GM15510 (cell line): Measurements from ENCODE around the gene GEMIN8.

ENCODE experiments used
- POLR2A ChIP-seq: IDR thresholded peaks from 3 replicates; pipeline ENCODE4 v1.6.1; 2011; ENCODE audit warnings: borderline replicate concordance; ENCODE audit not compliant: insufficient read length; ENCODE audit errors: extremely low read depth

The GEMIN8 gene

GRCh38 chrX:14029039-14029424, 660 bp downstream of the GEMIN8 start:
- TF ChIP-seq POLR2A, result no peak

GRCh38 chrX:14028473-14028872, 1.2 kb downstream of the GEMIN8 start:
- no peak for TF ChIP-seq POLR2A

GRCh38 chrX:14027511-14028019, 2.1 kb downstream of the GEMIN8 start:
- no peak for TF ChIP-seq POLR2A

GRCh38 chrX:14027036-14027435, 2.7 kb downstream of the GEMIN8 start:
- TF ChIP-seq POLR2A, result no peak

GRCh38 chrX:14026121-14026520, 3.6 kb downstream of the GEMIN8 start:
- TF ChIP-seq POLR2A, result no peak

- TF ChIP-seq POLR2A, result no peak
These were observed 7.7 kb downstream of the GEMIN8 start for GRCh38 chrX:14022019-14022418.

- TF ChIP-seq POLR2A, result no peak
These were observed 12.3 kb downstream of the GEMIN8 start for GRCh38 chrX:14017399-14017798.

GRCh38 chrX:14015941-14016340, 13.8 kb downstream of the GEMIN8 start:
- no peak for TF ChIP-seq POLR2A

- no peak for TF ChIP-seq POLR2A
These were observed 14.4 kb downstream of the GEMIN8 start for GRCh38 chrX:14015294-14015693.

- TF ChIP-seq POLR2A, result no peak
These were observed 15.2 kb downstream of the GEMIN8 start for GRCh38 chrX:14014526-14014925.

- no peak for TF ChIP-seq POLR2A
These were observed 16.6 kb downstream of the GEMIN8 start for GRCh38 chrX:14013054-14013453.

GRCh38 chrX:14010566-14010965, 19.1 kb downstream of the GEMIN8 start:
- no peak for TF ChIP-seq POLR2A

GRCh38 chrX:14006540-14006939, 23.2 kb downstream of the GEMIN8 start:
- no peak for TF ChIP-seq POLR2A

- no peak for TF ChIP-seq POLR2A
These were observed 25.7 kb downstream of the GEMIN8 start for GRCh38 chrX:14003876-14004425.

- TF ChIP-seq POLR2A, result no peak
These were observed 26.7 kb downstream of the GEMIN8 start for GRCh38 chrX:14003028-14003427.

GRCh38 chrX:13996650-13997049, 33.0 kb downstream of the GEMIN8 start:
- TF ChIP-seq POLR2A, result no peak
